Ishikawa (cell line): Measurements from ENCODE around the gene ZFP92.

Source experiments
- RAD21 ChIP-seq: IDR thresholded peaks from 2 replicates; pipeline ENCODE4 v1.6.1; 2012; ENCODE audit warnings: low read depth
- TAF1 ChIP-seq: IDR thresholded peaks from 2 replicates; pipeline ENCODE4 v1.6.1; 2012; ENCODE audit warnings: low read depth, mild to moderate bottlenecking
- YY1 ChIP-seq: IDR thresholded peaks from 2 replicates; pipeline ENCODE4 v1.6.1; 2012; ENCODE audit warnings: low read depth

The ZFP92 gene

GRCh38 chrX:153459986-153460385, 48.7 kb downstream of the ZFP92 start:
- TF ChIP-seq TAF1 = no peak

DNA sequence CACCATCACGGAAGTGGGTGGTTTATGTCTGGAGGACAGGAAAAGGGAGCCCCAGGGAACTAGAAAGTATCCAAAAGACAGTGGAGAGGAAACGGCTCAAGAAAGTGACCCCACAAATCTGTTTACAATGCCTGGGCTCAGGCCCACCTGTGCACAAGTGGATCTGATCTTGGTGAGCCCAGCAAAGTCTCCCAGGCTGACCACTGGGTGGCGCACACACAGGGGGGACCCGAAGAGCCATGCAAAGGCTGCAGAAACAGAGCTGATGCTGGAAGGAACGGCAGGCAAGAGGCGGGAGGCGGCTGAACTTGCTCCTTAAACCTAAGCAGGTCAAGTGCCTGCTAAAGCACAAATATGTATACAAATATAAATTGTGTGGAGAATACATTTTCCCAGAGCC, 49.6 kb downstream of the ZFP92 start:
- TF ChIP-seq RAD21 (peak; percentile 33; the same call in 1 of the 2 replicates), YY1 (no peak)
